ELR (cell line): ENCODE data around the gene LMO7.
"Not testable (repeated sequence)": the region's sequence is repeated elsewhere in the genome, so short reads cannot be mapped to it uniquely, and the experiment has no call there.

Experiments
- DNase-seq: peaks from one replicate; pipeline ENCODE4 v3.0.0-alpha.2; 2015; ENCODE audit warnings: low read depth

The LMO7 gene

GRCh38 chr13:75743072-75743471, 106.9 kb downstream of the LMO7 start:
- DNase-seq = not testable (repeated sequence)

- no peak for DNase-seq
Observed at GRCh38 chr13:75744127-75744526, 108.0 kb downstream of the LMO7 start.

- no peak for DNase-seq
Observed at GRCh38 chr13:75745387-75745786, 109.3 kb downstream of the LMO7 start.

- DNase-seq = no peak
Observed at GRCh38 chr13:75748874-75749273, 112.7 kb downstream of the LMO7 start.

- no peak for DNase-seq
Observed at GRCh38 chr13:75749407-75749806, 113.3 kb downstream of the LMO7 start.

- DNase-seq = no peak
Observed at GRCh38 chr13:75751350-75751749, 115.2 kb downstream of the LMO7 start.

- no peak for DNase-seq
Observed at GRCh38 chr13:75752826-75753225, 116.7 kb downstream of the LMO7 start.

- DNase-seq = no peak
Observed at GRCh38 chr13:75754936-75755335, 118.8 kb downstream of the LMO7 start.

- no peak for DNase-seq
Observed at GRCh38 chr13:75757336-75757735, 121.2 kb downstream of the LMO7 start.

GRCh38 chr13:75759531-75759930, 123.4 kb downstream of the LMO7 start:
- no peak for DNase-seq

- no peak for DNase-seq
Observed at GRCh38 chr13:75760131-75761021, 124.2 kb downstream of the LMO7 start.

- no peak for DNase-seq
Observed at GRCh38 chr13:75761369-75761768, 125.2 kb downstream of the LMO7 start.

GRCh38 chr13:75762076-75762937, 126.2 kb downstream of the LMO7 start:
- DNase-seq = no peak

GRCh38 chr13:75762955-75763354, 126.8 kb downstream of the LMO7 start:
- no peak for DNase-seq

- no peak for DNase-seq
Observed at GRCh38 chr13:75763512-75763911, 127.4 kb downstream of the LMO7 start.

GRCh38 chr13:75764251-75764925, 128.3 kb downstream of the LMO7 start:
- DNase-seq = no peak

GRCh38 chr13:75764926-75765310, 128.8 kb downstream of the LMO7 start:
- DNase-seq = no peak

GRCh38 chr13:75766636-75767035, 130.5 kb downstream of the LMO7 start:
- DNase-seq = no peak

- no peak for DNase-seq
Observed at GRCh38 chr13:75769141-75769905, 133.2 kb downstream of the LMO7 start.

GRCh38 chr13:75770164-75770563, 134.0 kb downstream of the LMO7 start:
- DNase-seq = no peak

GRCh38 chr13:75770592-75771011, 134.5 kb downstream of the LMO7 start:
- peak; percentile 27 for DNase-seq

- no peak for DNase-seq
Observed at GRCh38 chr13:75771226-75771625, 135.1 kb downstream of the LMO7 start.
